HFFc6 (cell line): ENCODE results near the gene HELLS. TPM values are rescaled to one million over a fixed set of nuclear protein-coding genes. Genes with fewer than 3 reads are reported as not detected.
A peak's percentile ranks its signal among the peaks of the same experiment; 100 is the strongest.

Source experiments
- DNase-seq: peaks from one replicate; pipeline ENCODE4 v3.0.0-alpha.2; 2018
- H3K27ac Mint-ChIP-seq: 2 replicates; pipeline ENCODE4 v1.8.0; 2020; ENCODE audit warnings: mild to moderate bottlenecking, mixed read lengths
- H3K27me3 Mint-ChIP-seq: 2 replicates; pipeline ENCODE4 v1.8.0; 2021; ENCODE audit warnings: mild to moderate bottlenecking, moderate library complexity, mixed read lengths; ENCODE audit not compliant: insufficient read depth
- H3K36me3 Mint-ChIP-seq: 2 replicates; pipeline ENCODE4 v1.8.0; 2021; ENCODE audit warnings: low read depth, mixed read lengths
- H3K4me1 Mint-ChIP-seq: 2 replicates; pipeline ENCODE4 v1.8.0; 2020; ENCODE audit warnings: low read depth, mixed read lengths
- H3K4me3 Mint-ChIP-seq: 2 replicates; pipeline ENCODE4 v1.8.0; 2020; ENCODE audit warnings: mild to moderate bottlenecking, moderate library complexity, mixed read lengths
- H3K9me3 Mint-ChIP-seq: 2 replicates; pipeline ENCODE4 v1.8.0; 2020; ENCODE audit warnings: mild to moderate bottlenecking, mixed read lengths
- long read RNA-seq: library from polyadenylated mRNA; unstranded; transcript quantifications from one replicate; pipeline ENCODE4 v2.0.0, GENCODE V29; 2019
- total RNA-seq, 6 experiments: library from RNA; stranded (reverse); fragmentation: NEBNext Ultra II Directional; extraction: Animal tissue kit (Norgen Biotek cat#: 25700); gene quantifications; 2 replicates in 1 of 6; 3 replicates in 5 of 6; pipeline ENCODE4 v1.2.3, GENCODE V29; 2021
- TF ChIP-seq, protein P1 (sequence below): fragments of 200-600 bp; sonication (generic); IDR thresholded peaks from 2 replicates; pipeline ENCODE4 v1.5.0; 2021; ENCODE audit warnings: antibody characterized with exemption, mild to moderate bottlenecking

Gene HELLS
- 10 to 100 TPM; 25.3 to 53.5 (median 50.9) TPM for total RNA-seq
- long read RNA-seq, partial matches to known transcripts: 10 of 17 reads
- long read RNA-seq, other reads (novel, unspliced or antisense): 6 of 17 reads

DNA sequence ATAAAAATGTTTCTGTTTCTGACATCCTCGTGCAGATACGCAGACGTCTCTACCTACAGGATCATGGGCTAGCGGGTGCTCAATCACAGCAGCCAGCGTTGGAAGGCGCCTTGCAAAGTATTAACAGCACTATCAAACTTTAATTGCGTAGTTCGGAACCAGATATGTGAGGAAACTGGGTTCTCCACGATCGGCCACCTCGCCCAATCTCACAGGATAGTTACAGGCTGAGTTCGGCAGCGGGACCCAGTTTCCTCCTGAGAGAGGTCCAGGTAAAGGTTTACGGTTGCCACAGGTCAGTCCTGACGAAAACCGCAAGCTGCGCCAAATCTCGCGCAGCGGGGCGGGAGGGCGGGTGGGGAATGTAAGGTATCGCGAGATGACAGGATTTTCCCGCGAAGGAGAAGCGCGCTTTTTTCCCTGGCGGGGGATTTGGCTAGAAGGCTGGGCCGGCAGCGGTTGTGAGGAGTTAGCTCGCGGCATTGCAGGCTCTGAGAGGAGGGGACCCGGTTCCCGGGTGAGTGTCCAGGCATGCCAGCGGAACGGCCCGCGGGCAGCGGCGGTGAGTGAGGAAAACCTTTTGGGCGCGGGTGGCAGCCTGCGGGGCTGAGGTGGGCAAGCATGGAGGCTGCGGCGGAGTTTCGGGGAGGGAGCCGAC is at the start of gene HELLS:
TSS of gene HELLS (plus strand) at position 398 of the 658 bp plus-strand sequence. CDS start at position 532, 134 bp downstream.
- Mint-ChIP-seq H3K27ac (peak within 1 kb of the TSS; percentile 94), H3K9me3 (no peaks in the 10 kb centered on the region), H3K4me1 (peaks cover 26% of the 10 kb centered on the region), H3K36me3 (peaks cover 6% of the 10 kb centered on the region; the same call in 1 of the 2 replicates), H3K27me3 (peaks cover 3% of the 10 kb centered on the region), H3K4me3 (peak within 1 kb of the TSS; percentile 94)
- DNase-seq: peak; percentile 74
- TF ChIP-seq, protein P1, sequence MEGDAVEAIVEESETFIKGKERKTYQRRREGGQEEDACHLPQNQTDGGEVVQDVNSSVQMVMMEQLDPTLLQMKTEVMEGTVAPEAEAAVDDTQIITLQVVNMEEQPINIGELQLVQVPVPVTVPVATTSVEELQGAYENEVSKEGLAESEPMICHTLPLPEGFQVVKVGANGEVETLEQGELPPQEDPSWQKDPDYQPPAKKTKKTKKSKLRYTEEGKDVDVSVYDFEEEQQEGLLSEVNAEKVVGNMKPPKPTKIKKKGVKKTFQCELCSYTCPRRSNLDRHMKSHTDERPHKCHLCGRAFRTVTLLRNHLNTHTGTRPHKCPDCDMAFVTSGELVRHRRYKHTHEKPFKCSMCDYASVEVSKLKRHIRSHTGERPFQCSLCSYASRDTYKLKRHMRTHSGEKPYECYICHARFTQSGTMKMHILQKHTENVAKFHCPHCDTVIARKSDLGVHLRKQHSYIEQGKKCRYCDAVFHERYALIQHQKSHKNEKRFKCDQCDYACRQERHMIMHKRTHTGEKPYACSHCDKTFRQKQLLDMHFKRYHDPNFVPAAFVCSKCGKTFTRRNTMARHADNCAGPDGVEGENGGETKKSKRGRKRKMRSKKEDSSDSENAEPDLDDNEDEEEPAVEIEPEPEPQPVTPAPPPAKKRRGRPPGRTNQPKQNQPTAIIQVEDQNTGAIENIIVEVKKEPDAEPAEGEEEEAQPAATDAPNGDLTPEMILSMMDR: no peak

DNA sequence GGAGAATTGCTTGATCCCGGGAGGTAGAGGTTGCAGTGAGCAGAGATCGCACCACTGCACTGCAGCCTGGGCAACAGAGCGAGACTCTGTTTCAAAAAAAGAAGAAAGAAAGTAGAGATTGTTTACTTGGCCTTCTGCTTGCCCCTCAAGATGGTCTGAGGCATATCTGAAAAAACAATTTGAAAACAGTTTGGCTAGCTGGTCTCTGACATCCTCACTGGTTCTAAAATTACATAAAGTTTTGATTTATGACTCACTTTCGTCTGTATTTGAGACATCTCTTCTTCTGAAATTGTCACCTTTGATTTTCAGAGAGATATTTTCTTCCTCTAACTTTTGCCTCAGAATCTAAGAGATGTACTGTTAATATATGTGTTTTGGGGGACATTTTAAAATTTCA is 49.6 kb upstream of the HELLS start:
- peaks cover 14% of the 10 kb centered on the region for H3K4me1 Mint-ChIP-seq
- H3K27ac Mint-ChIP-seq: peak overlapping the region; percentile 22
- no peaks in the 10 kb centered on the region for H3K36me3 Mint-ChIP-seq
- H3K27me3 Mint-ChIP-seq: no peaks in the 10 kb centered on the region; the same call in 1 of the 2 replicates
- DNase-seq: peak; percentile 2
- H3K9me3 Mint-ChIP-seq: no peaks in the 10 kb centered on the region
- H3K4me3 Mint-ChIP-seq: no peak overlapping the region
- TF ChIP-seq, protein P1: no peak

DNA sequence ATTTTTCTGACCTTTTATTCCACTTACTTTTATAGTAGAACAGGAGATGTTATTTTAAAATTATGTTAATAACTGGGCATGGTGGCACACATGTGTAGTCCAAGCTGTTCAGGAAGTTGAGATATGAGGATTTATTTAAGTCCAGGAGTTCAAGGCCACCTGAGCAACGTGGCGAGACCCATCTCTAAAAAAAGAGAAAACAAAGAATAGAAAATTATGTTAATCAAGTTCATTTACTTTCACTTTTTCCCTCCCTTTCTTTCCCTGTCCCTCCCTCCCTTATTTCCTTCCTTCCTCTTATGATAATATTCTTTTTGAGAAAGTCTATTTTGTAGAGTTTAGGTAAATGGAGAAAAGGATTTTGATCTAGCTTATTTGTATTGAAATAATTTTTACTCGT is 48.9 kb upstream of the HELLS start:
- Mint-ChIP-seq H3K4me1 (peaks cover 14% of the 10 kb centered on the region), H3K36me3 (no peaks in the 10 kb centered on the region), H3K4me3 (no peak overlapping the region), H3K27me3 (no peaks in the 10 kb centered on the region; the same call in 1 of the 2 replicates), H3K27ac (no peak overlapping the region), H3K9me3 (no peaks in the 10 kb centered on the region)
- TF ChIP-seq, protein P1: no peak
- DNase-seq: no peak

DNA sequence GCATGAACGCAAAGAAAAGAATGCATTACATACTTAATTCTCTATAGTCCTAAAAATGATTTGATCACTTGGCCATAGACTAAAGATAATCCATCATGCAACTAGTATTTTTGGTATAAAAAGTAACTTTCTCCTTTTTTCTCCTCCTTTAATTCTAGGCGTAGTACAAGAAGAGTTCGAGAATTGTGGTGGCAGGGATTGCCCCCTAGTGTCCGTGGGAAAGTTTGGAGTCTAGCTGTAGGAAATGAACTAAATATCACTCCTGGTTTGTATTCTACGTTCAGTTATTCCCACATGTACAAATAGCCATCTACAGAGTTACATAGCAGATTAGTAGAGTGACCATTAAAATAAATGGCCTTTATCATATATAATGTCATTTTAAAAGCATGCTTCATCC is 45.5 kb upstream of the HELLS start:
- H3K27ac Mint-ChIP-seq: no peak overlapping the region
- H3K4me3 Mint-ChIP-seq: no peak overlapping the region
- H3K36me3 Mint-ChIP-seq: no peaks in the 10 kb centered on the region
- H3K27me3 Mint-ChIP-seq: no peaks in the 10 kb centered on the region; the same call in 1 of the 2 replicates
- no peaks in the 10 kb centered on the region for H3K9me3 Mint-ChIP-seq
- peak; percentile 5 for DNase-seq
- TF ChIP-seq, protein P1: peak; percentile 73
- peaks cover 14% of the 10 kb centered on the region for H3K4me1 Mint-ChIP-seq

DNA sequence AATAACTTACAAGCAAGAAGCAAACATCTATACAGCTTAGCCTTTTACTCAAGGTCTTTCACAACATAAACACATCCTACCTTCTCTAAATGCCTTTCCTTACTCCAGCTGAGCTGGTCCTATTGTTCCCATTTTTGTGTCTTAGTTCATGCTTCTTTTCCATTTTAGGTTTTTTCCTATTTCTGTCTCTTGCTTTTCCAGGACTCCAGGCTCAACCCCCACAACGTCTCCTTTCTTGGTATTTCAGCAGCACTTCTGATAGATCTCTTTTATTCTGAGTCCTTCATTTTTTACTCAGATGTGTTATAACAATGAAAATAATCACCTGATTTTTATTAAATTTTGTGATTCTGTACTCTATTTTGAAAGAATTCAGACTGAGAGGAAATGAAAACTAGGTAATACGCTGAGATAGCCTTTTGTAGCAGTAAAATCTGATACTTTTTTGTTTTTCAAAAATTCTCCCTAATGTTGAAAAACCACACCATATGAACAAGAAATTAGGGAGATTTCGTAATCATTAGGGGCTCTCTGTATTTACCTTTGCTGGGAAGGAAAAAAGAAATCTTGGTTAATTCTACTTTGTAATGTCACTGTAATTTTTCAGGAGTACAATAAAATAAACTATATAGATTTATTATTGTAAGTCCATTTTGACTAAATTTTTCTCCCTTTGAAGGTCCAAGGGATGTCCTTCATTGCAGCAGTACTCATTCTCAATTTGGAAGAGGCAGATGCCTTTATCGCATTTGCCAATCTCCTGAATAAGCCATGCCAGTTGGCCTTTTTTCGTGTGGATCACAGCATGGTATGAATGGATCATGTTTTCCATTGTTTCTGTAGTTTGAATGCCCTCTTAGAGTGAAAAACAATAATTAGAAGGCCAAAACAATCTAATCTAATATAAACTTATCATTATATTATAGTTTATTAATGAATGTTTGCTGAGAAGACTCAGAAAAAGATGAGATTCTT is 24.0 kb upstream of the HELLS start:
- H3K36me3 Mint-ChIP-seq: no peaks in the 10 kb centered on the region
- TF ChIP-seq, protein P1: no peak
- H3K27ac Mint-ChIP-seq: no peak overlapping the region
- H3K4me1 Mint-ChIP-seq: 0 out of 2 replicates have a peak, but pooled peaks cover 5% of the 10 kb centered on the region
- no peak for DNase-seq
- H3K4me3 Mint-ChIP-seq: no peak overlapping the region
- H3K9me3 Mint-ChIP-seq: no peaks in the 10 kb centered on the region
- no peaks in the 10 kb centered on the region for H3K27me3 Mint-ChIP-seq
